Measurements from ENCODE around the gene MDGA2. TPM values are rescaled to one million over a fixed set of nuclear protein-coding genes. Genes with fewer than 3 reads are reported as not detected.
A peak's percentile ranks its signal among the peaks of the same experiment; 100 is the strongest.

Gene MDGA2
- total and polyA plus RNA-seq, 2 of the 4 experiments (the other 2 are of a cell fraction): 0.02 TPM; not detected in 1

DNA sequence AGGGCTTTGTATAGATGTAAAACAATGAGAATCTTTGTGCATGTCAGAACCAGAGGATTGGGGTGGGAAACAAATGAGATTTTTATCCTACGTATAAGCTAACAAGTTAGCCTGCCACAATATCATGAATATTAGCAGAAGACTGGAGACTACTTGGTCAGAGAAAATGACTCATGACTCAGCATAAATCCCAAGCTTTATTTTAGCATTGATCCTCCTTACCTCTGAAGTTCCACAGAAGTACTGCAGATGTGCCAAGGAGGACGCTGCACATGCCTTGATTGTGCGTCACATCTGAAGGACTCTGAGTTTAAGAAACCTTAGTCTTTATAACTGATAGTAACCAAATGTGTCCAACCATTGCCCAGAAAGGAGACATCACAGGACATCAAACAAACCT is 789.8 kb downstream of the MDGA2 start:
- H4K8ac ChIP-seq (ENCODE audit: low read depth in 2 of 2, low read length in 2 of 2): no peak overlapping the region
- H2BK15ac ChIP-seq (ENCODE audit: low read depth, low read length): no peak overlapping the region
- no peak overlapping the region for H3K14ac ChIP-seq (replicated peaks; ENCODE audit: low read depth, low read length)
- no peak overlapping the region for H2AK5ac ChIP-seq (ENCODE audit: low read depth, low read length)
- CTCF ChIA-PET: no interaction called here
- no peak overlapping the region for H3K4ac ChIP-seq (ENCODE audit: low read depth, low read length)
- no peak overlapping the region for H3K23ac ChIP-seq (ENCODE audit: low read depth, low read length)
- no CpG with 5 or more reads among the region's 3 CpGs for WGBS, 2 experiments (ENCODE audit: extremely low coverage in 2 of 2, insufficient read length in 1 of 2)
- BruUV-seq (replicated peaks): no TSS peak
- no peak overlapping the region for H2BK120ac ChIP-seq (ENCODE audit: low read depth, low read length)
- TF ChIP-seq NFE2L2 (IDR thresholded peaks at IDR 0.05; ENCODE audit: low read depth, low read length) (peak; percentile 76), MAFK (IDR thresholded peaks at IDR 0.05; ENCODE audit: low read depth, low read length) (no peak)
- no peaks in the 10 kb centered on the region for H3K27me3 ChIP-seq (ENCODE audit: control insufficient read depth, insufficient read depth, low read length)
- H2AFZ ChIP-seq (replicated peaks; ENCODE audit: low read length, poor library complexity): no peak overlapping the region
- no peak overlapping the region for H4K5ac ChIP-seq (ENCODE audit: low read depth, low read length)
- H2BK5ac ChIP-seq (ENCODE audit: low read depth, low read length, poor library complexity, severe bottlenecking): no peak overlapping the region
- no peak overlapping the region for H3K4me3 ChIP-seq (ENCODE audit: insufficient read depth, low read depth, low read length)
- no peak overlapping the region for H2AK9ac ChIP-seq (replicated peaks; ENCODE audit: low read depth, low read length, poor library complexity)
- POLR2A ChIA-PET (ENCODE audit: unreplicated experiment): no interaction called here
- dilution Hi-C loops (cut with HindIII; ENCODE audit: low sequenced_read_pairs, unreplicated experiment) (no loop called here), in situ Hi-C loops (cut with MboI; ENCODE audit: low sequenced_read_pairs) (no loop called here), intact Hi-C loops (cut with micrococcal nuclease) (no loop called here)
- H3K9ac ChIP-seq (ENCODE audit: low read depth, low read length): no peak overlapping the region
- H3K27ac ChIP-seq (ENCODE audit: insufficient read depth, low read length): no peak overlapping the region
- H3K56ac ChIP-seq (ENCODE audit: extremely low read depth, insufficient read depth, low read length): no peak overlapping the region
- DNase-seq (no peak), ATAC-seq (ENCODE audit: low read depth) (no peak)
- no peaks in the 10 kb centered on the region for H3K4me1 ChIP-seq (ENCODE audit: control insufficient read depth, insufficient read depth, low read length)
- H4K20me1 ChIP-seq (ENCODE audit: insufficient read depth, low read length): no peaks in the 10 kb centered on the region
- H3K36me3 ChIP-seq (ENCODE audit: control insufficient read depth, insufficient read depth, low read length): no peaks in the 10 kb centered on the region
- no peaks in the 10 kb centered on the region for H3K79me1 ChIP-seq (ENCODE audit: low read depth in 1 of 2, low read length in 2 of 2)
- H4K91ac ChIP-seq (ENCODE audit: insufficient read depth, low read depth, low read length): no peak overlapping the region
- H3K4me2 ChIP-seq (ENCODE audit: low read depth, low read length): no peak overlapping the region
- no peaks in the 10 kb centered on the region for H3K9me1 ChIP-seq (ENCODE audit: insufficient read depth, low read length)
- H3K9me3 ChIP-seq (ENCODE audit: control insufficient read depth, insufficient read depth, low read length): no peaks in the 10 kb centered on the region
- no peak overlapping the region for H2BK20ac ChIP-seq (ENCODE audit: low read depth, low read length)
- H3K18ac ChIP-seq (ENCODE audit: low read depth, low read length): no peak overlapping the region

Measured in IMR-90 (cell line).